GM10248 (cell line): Measurements from ENCODE around the gene KRTAP1-5.
"Not testable (repeated sequence)": the region's sequence is repeated elsewhere in the genome, so short reads cannot be mapped to it uniquely, and the experiment has no call there.

ENCODE experiments used
- CTCF ChIA-PET: fragments of 300-600 bp; sonication (Branson Sonifier 250); formaldehyde crosslinking; extraction: SDS; loops from one replicate; lab custom pipeline; 2021; ENCODE audit warnings: antibody characterized with exemption; lab: Yijun Ruan, JAX
- POLR2A ChIA-PET: fragments of 350-650 bp; sonication (Branson Sonifier 250); formaldehyde crosslinking; extraction: SDS; loops from one replicate; lab custom pipeline; 2020; ENCODE audit warnings: antibody characterized with exemption; lab: Yijun Ruan, JAX
- DNase-seq: peaks from one replicate; pipeline ENCODE4 v3.0.0; 2012; ENCODE audit errors: extremely low spot score
- TF ChIP-seq, protein P1 (sequence below): IDR thresholded peaks from 2 replicates; pipeline ENCODE4 v1.5.1; 2012; ENCODE audit warnings: mild to moderate bottlenecking, low read depth; ENCODE audit errors: extremely low read depth, missing control alignments, control extremely low read depth

The KRTAP1-5 gene

DNA sequence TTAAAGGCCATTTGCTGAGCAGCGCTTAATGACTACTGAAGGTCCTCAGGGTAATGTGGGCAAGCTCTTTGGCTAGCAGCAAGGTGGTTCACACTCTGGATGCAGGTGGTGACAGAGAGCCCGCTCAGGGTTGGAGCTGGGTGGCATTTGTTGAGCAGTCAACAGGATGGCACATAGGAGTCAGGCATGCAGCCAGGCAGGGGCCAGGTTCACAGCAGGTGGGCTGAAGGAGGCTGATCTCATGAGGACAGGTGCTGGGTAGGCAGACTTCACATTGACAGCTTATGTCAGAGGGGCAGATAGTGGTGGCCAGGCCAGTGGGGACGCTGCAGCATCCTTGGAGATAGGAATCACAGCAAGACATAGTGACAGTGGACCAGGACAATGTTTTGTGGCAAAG is 22.6 kb downstream of the KRTAP1-5 start:
- ChIA-PET CTCF (no interaction called here), POLR2A (no interaction called here)
- TF ChIP-seq, protein P1, sequence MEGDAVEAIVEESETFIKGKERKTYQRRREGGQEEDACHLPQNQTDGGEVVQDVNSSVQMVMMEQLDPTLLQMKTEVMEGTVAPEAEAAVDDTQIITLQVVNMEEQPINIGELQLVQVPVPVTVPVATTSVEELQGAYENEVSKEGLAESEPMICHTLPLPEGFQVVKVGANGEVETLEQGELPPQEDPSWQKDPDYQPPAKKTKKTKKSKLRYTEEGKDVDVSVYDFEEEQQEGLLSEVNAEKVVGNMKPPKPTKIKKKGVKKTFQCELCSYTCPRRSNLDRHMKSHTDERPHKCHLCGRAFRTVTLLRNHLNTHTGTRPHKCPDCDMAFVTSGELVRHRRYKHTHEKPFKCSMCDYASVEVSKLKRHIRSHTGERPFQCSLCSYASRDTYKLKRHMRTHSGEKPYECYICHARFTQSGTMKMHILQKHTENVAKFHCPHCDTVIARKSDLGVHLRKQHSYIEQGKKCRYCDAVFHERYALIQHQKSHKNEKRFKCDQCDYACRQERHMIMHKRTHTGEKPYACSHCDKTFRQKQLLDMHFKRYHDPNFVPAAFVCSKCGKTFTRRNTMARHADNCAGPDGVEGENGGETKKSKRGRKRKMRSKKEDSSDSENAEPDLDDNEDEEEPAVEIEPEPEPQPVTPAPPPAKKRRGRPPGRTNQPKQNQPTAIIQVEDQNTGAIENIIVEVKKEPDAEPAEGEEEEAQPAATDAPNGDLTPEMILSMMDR: no peak
- DNase-seq: no peak

- no peak for DNase-seq
- TF ChIP-seq, protein P1: no peak
- ChIA-PET POLR2A (no interaction called here), CTCF (no interaction called here)
Observed at GRCh38 chr17:41003926-41004325, 23.1 kb downstream of the KRTAP1-5 start.

DNA sequence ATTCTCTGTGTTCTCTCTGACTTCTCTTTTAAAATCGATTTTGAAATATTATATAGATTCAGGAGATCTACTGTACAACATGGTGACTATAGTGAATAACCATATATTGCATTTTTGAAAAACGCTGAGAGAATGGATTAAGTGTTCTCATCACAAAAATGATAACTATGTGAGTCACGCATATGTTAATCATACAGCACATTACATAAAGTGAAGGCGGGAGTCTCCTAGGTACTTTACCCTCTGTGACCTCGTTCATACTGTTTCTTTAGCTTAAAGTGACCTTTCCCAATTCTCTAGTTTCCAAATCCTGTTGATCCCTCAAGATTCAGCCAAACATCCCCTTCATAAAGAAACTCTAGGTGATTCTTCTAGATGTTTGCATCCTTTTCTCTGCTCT is 24.2 kb downstream of the KRTAP1-5 start:
- TF ChIP-seq, protein P1: no peak
- ChIA-PET CTCF (no interaction called here), POLR2A (no interaction called here)
- DNase-seq: no peak

- CTCF ChIA-PET: interaction anchor here (1.1 kb wide), 1 partner anchor 16 kb away, joined by 3 read pairs; no protein-coding TSS in a partner anchor
- TF ChIP-seq, protein P1: no peak
- no peak for DNase-seq
Observed at GRCh38 chr17:41001795-41002194, 25.2 kb downstream of the KRTAP1-5 start.

GRCh38 chr17:40999563-40999962 is 27.4 kb downstream of the KRTAP1-5 start, which contains the start of gene KRTAP3-2:
Gene KRTAP3-2, minus strand, starts transcription at chr17:40999906. Its CDS starts 53 bp downstream, at chr17:40999853.
- CTCF ChIA-PET, POLR2A ChIA-PET: not testable (repeated sequence)

More at GRCh38 chr17:41001795-41002194, 25.2 kb downstream of the KRTAP1-5 start:
- POLR2A ChIA-PET: no interaction called here

GRCh38 chr17:40997361-40997760 is 29.6 kb downstream of the KRTAP1-5 start:
- ChIA-PET CTCF (interaction anchor here (1.1 to 1.3 kb wide), 2 partner anchors 9 to 10 kb away, joined by 3 read pairs; no protein-coding TSS in a partner anchor), POLR2A (no interaction called here)
- TF ChIP-seq, protein P1: no peak
- no peak for DNase-seq

More at GRCh38 chr17:40999563-40999962, 27.4 kb downstream of the KRTAP1-5 start, which contains the start of gene KRTAP3-2:
- not testable (repeated sequence) for DNase-seq

DNA sequence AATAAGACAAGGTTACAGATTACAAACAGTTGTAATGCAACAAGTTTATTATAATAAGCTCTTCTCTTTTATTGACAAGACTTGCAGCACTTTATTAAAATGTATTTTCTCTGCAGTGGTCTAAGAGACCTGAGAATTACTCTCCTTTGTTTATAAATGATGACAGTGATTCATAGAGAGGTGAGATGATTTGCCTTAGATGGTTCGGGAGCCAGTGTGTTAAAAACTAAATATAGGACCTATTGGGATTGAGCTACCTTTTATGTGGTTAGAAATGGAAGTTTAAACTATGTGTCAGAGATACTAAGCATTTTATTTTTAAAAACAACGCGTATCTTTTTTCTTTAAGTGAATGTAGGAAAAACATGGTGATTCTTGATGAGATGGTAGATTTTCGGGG is 30.2 kb downstream of the KRTAP1-5 start:
- ChIA-PET POLR2A (no interaction called here), CTCF (interaction anchor here (1.1 kb wide), 1 partner anchor 10 kb away, joined by 3 read pairs; no protein-coding TSS in a partner anchor)
- TF ChIP-seq, protein P1: no peak
- DNase-seq: no peak
